Activated T-helper 1 cell treated with anti-CD3 and anti-CD28 coated beads, Interleukin-12 subunit alpha, Interleukin-12 subunit beta, Interleukin-2, Interleukin-4 antibody, amounts not matched to agents 30 ng/mL and 10 ng/mL and 1 ng/mL, durations not matched to agents 14 hours and 24 hours and 36 hours (primary cell): Measurements from ENCODE around the gene MAGOHB. TPM values are rescaled to one million over a fixed set of nuclear protein-coding genes. Genes with fewer than 3 reads are reported as not detected.
"Not testable (repeated sequence)": the region's sequence is repeated elsewhere in the genome, so short reads cannot be mapped to it uniquely, and the experiment has no call there.

ENCODE experiments used
- DNase-seq: peaks from one replicate; pipeline ENCODE4 v3.0.0; 2021; ENCODE audit warnings: low spot score
- H3K27ac Mint-ChIP-seq: one replicate; pipeline ENCODE4 v1.8.0; 2021; ENCODE audit warnings: mild to moderate bottlenecking, mixed read lengths
- H3K27me3 Mint-ChIP-seq: one replicate; pipeline ENCODE4 v1.8.0; 2022; ENCODE audit warnings: mild to moderate bottlenecking, moderate library complexity, mixed read lengths; ENCODE audit not compliant: insufficient read depth
- H3K36me3 Mint-ChIP-seq: one replicate; pipeline ENCODE4 v1.8.0; 2021; ENCODE audit warnings: low read depth, mixed read lengths
- H3K4me1 Mint-ChIP-seq: one replicate; pipeline ENCODE4 v1.8.0; 2021; ENCODE audit warnings: low read depth, mixed read lengths
- H3K4me3 Mint-ChIP-seq: one replicate; pipeline ENCODE4 v1.8.0; 2021; ENCODE audit warnings: mild to moderate bottlenecking, moderate library complexity, mixed read lengths
- H3K9me3 Mint-ChIP-seq: one replicate; pipeline ENCODE4 v1.8.0; 2021; ENCODE audit warnings: mixed read lengths
- intact Hi-C: fragments of 100-400 bp; cut with micrococcal nuclease; formaldehyde crosslinking; loops from one replicate; pipeline ENCODE4 v1.15.1; 2024
- total RNA-seq: library from RNA; stranded (reverse); gene quantifications from 2 replicates; pipeline ENCODE4 v1.2.3, GENCODE V29; 2022

Gene MAGOHB
- total RNA-seq, 1 donor from 2014 or later = 79.4 TPM

- Mint-ChIP-seq H3K4me3 (no peak overlapping the region), H3K36me3 (peaks cover 60% of the 10 kb centered on the region), H3K9me3 (no peaks in the 10 kb centered on the region), H3K4me1 (peaks cover 36% of the 10 kb centered on the region), H3K27ac (no peak overlapping the region), H3K27me3 (no peaks in the 10 kb centered on the region)
- intact Hi-C loops = no loop called here
- no peak for DNase-seq
Measured at GRCh38 chr12:10607885-10608458, 5.4 kb downstream of the MAGOHB start.

DNA sequence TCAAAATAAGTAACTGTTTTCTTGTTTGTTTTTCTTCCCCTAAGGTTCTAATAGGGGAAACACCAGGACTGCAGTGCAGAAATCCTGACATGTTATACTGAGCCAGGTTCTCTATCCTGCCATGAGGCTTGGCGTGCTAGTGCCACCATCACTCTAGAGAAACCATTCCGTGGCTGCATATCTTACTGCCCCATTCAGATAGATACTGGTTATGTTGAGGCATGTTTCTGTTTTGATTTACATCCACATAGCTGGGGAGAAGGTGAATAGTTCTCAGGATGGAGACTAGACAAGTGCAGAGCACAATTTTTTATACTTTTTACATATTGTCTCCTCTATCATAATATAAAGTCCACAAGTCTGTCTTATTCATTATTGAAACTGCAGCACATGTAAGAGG lies 11.5 kb downstream of the MAGOHB start:
- Mint-ChIP-seq H3K4me1 (peaks cover 31% of the 10 kb centered on the region), H3K36me3 (peaks cover 40% of the 10 kb centered on the region), H3K9me3 (no peaks in the 10 kb centered on the region), H3K27me3 (no peaks in the 10 kb centered on the region), H3K27ac (no peak overlapping the region), H3K4me3 (no peak overlapping the region)
- intact Hi-C loops = no loop called here
- DNase-seq = no peak

GRCh38 chr12:10600988-10601387 lies 12.4 kb downstream of the MAGOHB start:
- H3K4me3 Mint-ChIP-seq = no peak overlapping the region
- no peak overlapping the region for H3K27ac Mint-ChIP-seq
- H3K36me3 Mint-ChIP-seq = peaks cover 42% of the 10 kb centered on the region
- DNase-seq = no peak
- intact Hi-C loops = no loop called here
- H3K9me3 Mint-ChIP-seq = no peaks in the 10 kb centered on the region
- no peaks in the 10 kb centered on the region for H3K27me3 Mint-ChIP-seq
- peaks cover 31% of the 10 kb centered on the region for H3K4me1 Mint-ChIP-seq

DNA sequence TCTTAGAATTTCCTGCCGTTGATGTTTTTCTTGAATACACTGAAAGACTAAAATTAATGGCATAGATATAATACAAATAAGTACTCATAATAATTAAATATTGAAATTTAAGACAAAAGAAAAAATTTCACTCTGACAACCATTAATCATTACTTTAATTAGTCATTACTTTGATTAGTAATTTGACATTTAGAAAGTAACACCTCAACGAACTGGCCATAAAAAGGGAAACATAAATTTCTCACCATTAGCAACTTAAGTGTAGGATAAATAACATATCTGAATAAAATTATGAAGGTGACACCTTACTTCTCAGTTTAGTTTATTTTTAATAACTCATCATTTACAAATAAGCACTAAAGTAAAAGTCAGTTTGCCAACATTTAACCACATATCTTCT lies 17.5 kb downstream of the MAGOHB start:
- intact Hi-C loops = no loop called here
- no peak overlapping the region for H3K4me3 Mint-ChIP-seq
- no peaks in the 10 kb centered on the region for H3K9me3 Mint-ChIP-seq
- H3K27me3 Mint-ChIP-seq = no peaks in the 10 kb centered on the region
- H3K36me3 Mint-ChIP-seq = peaks cover 27% of the 10 kb centered on the region
- no peak for DNase-seq
- no peaks in the 10 kb centered on the region for H3K4me1 Mint-ChIP-seq
- H3K27ac Mint-ChIP-seq = no peak overlapping the region

DNA sequence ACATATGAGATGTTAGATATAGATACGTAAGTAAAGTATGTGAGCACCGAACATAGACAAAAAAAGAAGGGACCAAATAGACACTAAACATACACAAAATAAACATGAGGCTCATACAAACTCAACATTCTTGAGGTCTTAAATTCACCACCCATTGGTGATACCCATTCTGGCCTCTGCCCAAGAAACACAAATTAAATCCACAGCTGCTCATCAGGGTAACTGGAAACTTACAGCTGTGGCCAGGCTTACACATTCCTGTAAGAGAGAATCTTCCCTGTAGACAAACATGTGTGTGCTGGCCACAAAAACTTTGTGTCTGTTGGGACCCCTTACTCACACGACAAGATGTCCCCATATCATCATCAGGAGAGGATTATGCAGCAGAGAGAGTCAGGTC lies 22.4 kb downstream of the MAGOHB start:
- peaks cover 31% of the 10 kb centered on the region for H3K36me3 Mint-ChIP-seq
- H3K27me3 Mint-ChIP-seq = no peaks in the 10 kb centered on the region
- intact Hi-C loops = no loop called here
- H3K4me3 Mint-ChIP-seq = no peak overlapping the region
- no peaks in the 10 kb centered on the region for H3K9me3 Mint-ChIP-seq
- DNase-seq = no peak
- H3K27ac Mint-ChIP-seq = no peak overlapping the region
- H3K4me1 Mint-ChIP-seq = no peaks in the 10 kb centered on the region

DNA sequence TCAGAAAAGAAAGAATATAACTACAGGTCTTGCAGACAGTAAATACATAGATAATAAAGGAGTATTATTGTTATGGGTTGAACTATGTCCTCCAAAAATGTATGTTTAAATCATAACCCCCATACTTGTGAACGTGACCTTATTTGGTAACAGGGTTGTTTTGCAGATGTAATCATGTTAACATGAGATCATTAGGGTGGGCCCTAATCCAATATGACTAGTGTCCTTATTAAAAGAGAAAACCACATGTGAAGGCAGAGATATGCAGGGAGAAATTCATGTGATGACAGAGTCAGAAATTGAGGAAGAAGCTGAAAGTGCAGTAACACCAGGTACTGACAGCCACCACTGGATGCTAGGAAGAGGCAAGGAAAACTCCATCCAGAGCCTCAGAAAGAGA lies 29.0 kb downstream of the MAGOHB start:
- H3K27me3 Mint-ChIP-seq = no peaks in the 10 kb centered on the region
- no peaks in the 10 kb centered on the region for H3K4me1 Mint-ChIP-seq
- no peak overlapping the region for H3K27ac Mint-ChIP-seq
- peaks cover 39% of the 10 kb centered on the region for H3K36me3 Mint-ChIP-seq
- H3K4me3 Mint-ChIP-seq = no peak overlapping the region
- intact Hi-C loops = no loop called here
- H3K9me3 Mint-ChIP-seq = peaks cover 21% of the 10 kb centered on the region
- DNase-seq = no peak

DNA sequence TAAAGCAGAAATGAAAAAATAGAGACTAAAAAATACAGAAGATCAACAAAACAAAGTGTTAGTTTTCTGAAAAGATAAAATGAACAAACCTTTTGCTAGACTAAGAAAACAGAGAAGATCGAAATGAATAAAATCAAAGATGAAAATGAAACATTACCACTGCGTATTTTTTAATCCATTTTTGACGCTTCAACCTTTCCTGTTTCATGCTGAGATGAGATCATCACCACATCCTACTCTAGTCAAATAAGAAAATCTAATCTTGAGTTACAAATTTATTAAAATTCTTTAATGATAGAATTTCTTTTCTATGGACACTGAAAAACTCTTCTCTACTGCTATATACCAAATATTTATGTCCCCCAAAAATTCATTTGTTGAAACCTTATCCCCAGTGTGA lies 30.7 kb downstream of the MAGOHB start:
- intact Hi-C loops = no loop called here
- H3K4me3 Mint-ChIP-seq = no peak overlapping the region
- no peaks in the 10 kb centered on the region for H3K27me3 Mint-ChIP-seq

DNA sequence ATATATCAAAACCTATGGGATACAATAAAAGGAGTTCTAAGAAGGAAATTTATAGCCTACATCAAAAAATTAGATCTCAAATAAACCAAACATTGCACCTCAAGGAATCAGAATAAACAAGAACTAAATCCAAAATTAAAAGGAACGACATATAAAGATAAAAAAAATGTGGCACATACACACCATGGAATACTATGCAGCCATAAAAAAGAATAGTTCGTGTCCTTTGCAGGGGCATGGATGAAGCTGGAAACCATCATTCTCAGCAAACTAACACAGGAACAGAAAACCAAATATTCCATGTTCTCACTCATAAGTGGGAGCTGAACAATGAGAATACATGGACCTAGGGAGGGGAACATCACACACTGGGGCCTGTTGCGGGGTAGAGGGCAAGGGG lies 31.3 kb downstream of the MAGOHB start:
- intact Hi-C loops, H3K27me3 Mint-ChIP-seq, H3K27ac Mint-ChIP-seq, DNase-seq, H3K4me3 Mint-ChIP-seq, H3K4me1 Mint-ChIP-seq: not testable (repeated sequence)
- peaks cover 21% of the 10 kb centered on the region for H3K9me3 Mint-ChIP-seq
- peaks cover 27% of the 10 kb centered on the region for H3K36me3 Mint-ChIP-seq

More for the DNA sequence above, 30.7 kb downstream of the MAGOHB start:
- H3K36me3 Mint-ChIP-seq = peaks cover 32% of the 10 kb centered on the region
- no peak for DNase-seq
- H3K9me3 Mint-ChIP-seq = peaks cover 21% of the 10 kb centered on the region
- H3K27ac Mint-ChIP-seq = no peak overlapping the region
- H3K4me1 Mint-ChIP-seq = no peaks in the 10 kb centered on the region

DNA sequence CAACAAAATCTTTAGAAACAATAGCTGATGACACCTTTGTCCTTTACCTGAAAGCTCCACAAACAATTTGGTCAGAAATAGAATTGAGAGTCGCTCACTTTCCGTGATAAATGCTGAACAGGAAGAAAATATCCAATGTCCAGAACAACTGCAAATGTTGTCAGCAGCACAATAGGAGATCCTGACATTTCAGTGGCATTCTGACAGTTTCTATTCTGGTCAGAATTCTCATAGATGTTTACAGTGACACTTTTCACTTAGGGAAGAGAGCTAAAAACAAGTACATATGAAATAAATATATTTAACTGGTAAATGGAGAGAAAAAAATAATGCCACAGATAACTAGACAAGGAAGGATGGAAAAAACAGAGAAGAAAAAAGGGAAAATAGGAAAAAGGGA lies 39.1 kb downstream of the MAGOHB start:
- H3K36me3 Mint-ChIP-seq = no peaks in the 10 kb centered on the region
- intact Hi-C loops = no loop called here

DNA sequence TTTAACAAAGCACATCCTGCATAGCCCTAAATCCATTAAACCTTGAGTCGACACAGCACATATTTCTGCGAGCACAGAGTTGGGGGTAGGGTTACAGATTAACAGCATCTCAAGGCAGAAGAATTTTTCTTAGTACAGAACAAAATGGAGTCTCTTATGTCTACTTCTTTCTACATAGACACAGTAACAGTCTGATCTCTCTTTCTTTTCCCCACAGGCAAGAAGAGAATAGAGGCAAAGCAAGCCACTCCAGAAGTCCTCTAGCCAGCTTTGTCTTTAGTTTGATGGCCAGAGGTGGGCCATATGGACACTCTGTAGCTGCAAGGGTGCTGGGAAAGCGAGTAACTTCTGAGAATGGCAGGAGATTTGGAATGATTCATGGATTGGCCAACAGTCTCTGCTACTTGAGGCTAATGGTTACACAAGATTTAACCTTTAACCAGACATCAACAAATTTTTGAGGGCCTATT lies 41.4 kb downstream of the MAGOHB start:
- peaks cover 13% of the 10 kb centered on the region for H3K27me3 Mint-ChIP-seq
- H3K36me3 Mint-ChIP-seq, H3K9me3 Mint-ChIP-seq, DNase-seq, H3K4me1 Mint-ChIP-seq, intact Hi-C loops, H3K4me3 Mint-ChIP-seq, H3K27ac Mint-ChIP-seq: not testable (repeated sequence)

More for the DNA sequence above, 39.1 kb downstream of the MAGOHB start:
- H3K4me1 Mint-ChIP-seq = no peaks in the 10 kb centered on the region
- H3K27ac Mint-ChIP-seq = no peak overlapping the region
- H3K4me3 Mint-ChIP-seq = no peak overlapping the region
- no peaks in the 10 kb centered on the region for H3K9me3 Mint-ChIP-seq
- DNase-seq = no peak
- peaks cover 4% of the 10 kb centered on the region for H3K27me3 Mint-ChIP-seq

- Mint-ChIP-seq H3K4me1 (no peaks in the 10 kb centered on the region), H3K4me3 (no peak overlapping the region), H3K36me3 (no peaks in the 10 kb centered on the region), H3K27me3 (peaks cover 17% of the 10 kb centered on the region), H3K9me3 (no peaks in the 10 kb centered on the region), H3K27ac (no peak overlapping the region)
- intact Hi-C loops = no loop called here
- DNase-seq = no peak
Measured at GRCh38 chr12:10571141-10571540, 42.3 kb downstream of the MAGOHB start.

GRCh38 chr12:10567813-10568212 lies 45.6 kb downstream of the MAGOHB start:
- intact Hi-C loops = no loop called here
- DNase-seq = no peak
- Mint-ChIP-seq H3K4me3 (no peak overlapping the region), H3K27ac (no peak overlapping the region), H3K36me3 (no peaks in the 10 kb centered on the region), H3K27me3 (peaks cover 30% of the 10 kb centered on the region), H3K4me1 (no peaks in the 10 kb centered on the region), H3K9me3 (no peaks in the 10 kb centered on the region)

- H3K27ac Mint-ChIP-seq = no peak overlapping the region
- no peaks in the 10 kb centered on the region for H3K9me3 Mint-ChIP-seq
- H3K4me1 Mint-ChIP-seq = peaks cover 4% of the 10 kb centered on the region
- H3K36me3 Mint-ChIP-seq = no peaks in the 10 kb centered on the region
- peaks cover 39% of the 10 kb centered on the region for H3K27me3 Mint-ChIP-seq
- no peak overlapping the region for H3K4me3 Mint-ChIP-seq
- DNase-seq = no peak
- intact Hi-C loops = loop anchor here (2.0 to 5.0 kb wide), 2 partner anchors 111 to 817 kb away; partner anchors contain the start of gene STYK1
Measured at GRCh38 chr12:10563966-10564365, 49.4 kb downstream of the MAGOHB start.

DNA sequence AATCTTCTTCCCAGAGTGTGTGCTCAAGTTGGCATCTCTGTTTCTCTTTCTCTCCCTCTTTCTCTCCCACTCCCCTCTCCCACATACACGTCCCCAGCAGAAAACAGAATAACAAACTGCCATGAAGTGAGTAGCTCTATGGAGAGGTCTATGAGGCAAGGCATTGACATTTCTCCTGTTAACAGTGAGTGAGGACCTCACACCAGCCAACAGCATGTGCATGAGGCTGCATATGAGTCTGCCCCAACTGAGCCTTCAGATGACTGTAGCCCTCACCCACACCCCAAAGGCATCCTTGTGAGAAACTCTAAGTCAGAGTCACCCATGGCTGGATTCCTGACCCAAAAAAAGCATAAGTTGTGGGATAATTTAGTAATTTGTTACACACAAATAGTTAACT lies 50.4 kb downstream of the MAGOHB start:
- Mint-ChIP-seq H3K27me3 (peaks cover 37% of the 10 kb centered on the region), H3K27ac (no peak overlapping the region), H3K36me3 (no peaks in the 10 kb centered on the region), H3K4me3 (no peak overlapping the region), H3K4me1 (peaks cover 4% of the 10 kb centered on the region), H3K9me3 (no peaks in the 10 kb centered on the region)
- no peak for DNase-seq
- intact Hi-C loops = loop anchor here (2.0 to 5.0 kb wide), 2 partner anchors 112 to 816 kb away; partner anchors contain the start of gene STYK1
